H54 (cell line): ENCODE measurements around the gene RABL2B.

ENCODE experiments used
- DNase-seq: peaks from one replicate; pipeline ENCODE4 v3.0.0; 2011; ENCODE audit warnings: low spot score, mixed read lengths; ENCODE audit not compliant: insufficient read length
- FAIRE-seq: peaks from 3 replicates; lab custom pipeline; 2011; peaks lifted over from hg19 to GRCh38; lab: Jason Lieb, UNC
- POLR2A ChIP-seq: IDR thresholded peaks from 2 replicates; pipeline ENCODE4 v1.6.1; 2011; ENCODE audit warnings: low read depth, mild to moderate bottlenecking, low read length

RABL2B gene

DNA sequence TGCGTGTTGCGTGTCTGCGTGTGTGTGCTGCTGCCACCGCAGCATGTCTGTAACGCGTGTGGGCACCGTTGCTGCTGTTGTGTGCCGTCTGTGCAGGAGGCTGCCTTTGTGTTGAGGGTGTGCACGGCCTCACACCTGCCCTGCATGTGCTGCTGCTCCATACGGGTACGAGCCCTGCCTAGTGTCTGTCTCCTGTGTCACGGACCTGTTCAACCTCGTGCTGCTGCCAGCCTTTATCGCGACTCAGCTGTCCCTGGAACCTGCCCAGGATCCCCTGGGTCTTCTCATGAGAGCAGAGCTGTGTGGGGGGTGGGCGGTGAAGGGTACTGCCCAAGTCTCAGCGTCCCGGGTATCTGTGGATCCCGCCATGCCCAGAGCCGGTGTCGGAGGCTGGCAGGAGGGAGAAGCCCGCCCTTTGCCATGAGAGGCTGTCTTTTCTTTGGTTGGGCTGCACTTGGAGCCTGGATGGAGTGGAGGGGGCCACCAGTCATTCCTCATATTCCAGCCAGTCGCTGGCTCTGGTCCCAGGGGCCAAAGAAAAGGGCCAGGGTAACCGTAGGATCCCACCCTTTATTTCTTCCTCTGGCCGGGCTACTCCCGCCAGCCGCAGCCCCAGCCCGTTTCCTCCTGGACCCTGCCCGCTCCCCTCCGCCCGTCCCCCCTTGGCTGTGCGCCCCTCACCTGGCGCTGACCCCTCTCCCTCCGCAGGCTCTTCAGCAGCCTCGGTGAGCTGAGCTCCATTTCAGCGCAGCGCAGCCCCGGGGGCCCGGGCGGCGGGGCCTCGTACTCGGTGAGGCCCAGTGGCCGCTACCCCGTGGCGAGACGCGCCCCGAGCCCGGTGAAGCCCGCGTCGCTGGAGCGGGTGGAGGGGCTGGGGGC lies 53.2 kb downstream of the RABL2B start:
- DNase-seq (no peak), FAIRE-seq (no peak)
- TF ChIP-seq POLR2A = no peak

GRCh38 chr22:50729391-50730012 lies 53.9 kb downstream of the RABL2B start:
- TF ChIP-seq POLR2A = no peak
- DNase-seq (no peak), FAIRE-seq (no peak)

- no peak for FAIRE-seq
- no peak for TF ChIP-seq POLR2A
- no peak for DNase-seq
Observed at GRCh38 chr22:50728523-50728931, 54.9 kb downstream of the RABL2B start.

DNA sequence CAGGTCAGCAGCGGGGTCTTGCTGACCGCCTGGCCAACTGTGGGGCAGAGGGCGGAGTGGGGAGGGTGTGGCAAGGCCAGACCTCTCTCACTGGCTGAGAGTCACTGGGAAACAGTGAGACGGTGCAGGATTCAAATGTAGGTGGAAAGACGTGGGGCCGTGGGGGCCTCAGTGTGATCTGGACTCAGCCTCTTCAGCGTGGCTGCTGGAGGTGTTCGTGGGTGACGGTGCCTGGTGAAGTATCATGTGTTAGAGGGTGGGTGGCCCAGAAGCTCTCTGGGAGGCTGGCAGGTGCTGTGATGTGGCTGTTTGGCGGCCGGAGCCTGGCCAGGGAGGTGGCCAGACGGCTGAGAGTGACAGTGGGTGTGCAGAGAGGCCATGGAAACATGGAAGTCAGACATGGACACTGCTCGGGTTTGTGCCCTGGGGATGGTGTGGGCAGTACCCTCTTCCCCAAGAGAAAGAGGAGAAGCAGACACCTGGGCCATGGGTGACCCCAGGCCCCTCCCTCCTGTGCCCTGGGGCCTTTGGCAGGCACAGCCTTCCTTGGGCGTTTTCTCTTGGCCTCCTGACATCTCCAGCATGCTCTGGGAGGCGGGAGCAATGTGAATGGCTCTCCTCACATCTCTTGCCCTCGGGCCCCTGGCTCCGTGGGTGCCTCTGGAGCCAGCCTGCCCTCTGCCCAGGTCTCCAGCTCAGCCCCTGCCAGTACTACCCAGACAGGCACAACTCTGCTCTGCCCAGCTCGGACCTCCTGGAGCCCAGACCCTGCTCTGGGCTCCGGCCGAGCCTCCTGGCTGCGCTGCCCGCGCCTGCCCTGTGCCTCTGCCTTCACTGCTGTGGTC lies 55.5 kb downstream of the RABL2B start:
- DNase-seq (no peak), FAIRE-seq (no peak)
- TF ChIP-seq POLR2A = no peak

DNA sequence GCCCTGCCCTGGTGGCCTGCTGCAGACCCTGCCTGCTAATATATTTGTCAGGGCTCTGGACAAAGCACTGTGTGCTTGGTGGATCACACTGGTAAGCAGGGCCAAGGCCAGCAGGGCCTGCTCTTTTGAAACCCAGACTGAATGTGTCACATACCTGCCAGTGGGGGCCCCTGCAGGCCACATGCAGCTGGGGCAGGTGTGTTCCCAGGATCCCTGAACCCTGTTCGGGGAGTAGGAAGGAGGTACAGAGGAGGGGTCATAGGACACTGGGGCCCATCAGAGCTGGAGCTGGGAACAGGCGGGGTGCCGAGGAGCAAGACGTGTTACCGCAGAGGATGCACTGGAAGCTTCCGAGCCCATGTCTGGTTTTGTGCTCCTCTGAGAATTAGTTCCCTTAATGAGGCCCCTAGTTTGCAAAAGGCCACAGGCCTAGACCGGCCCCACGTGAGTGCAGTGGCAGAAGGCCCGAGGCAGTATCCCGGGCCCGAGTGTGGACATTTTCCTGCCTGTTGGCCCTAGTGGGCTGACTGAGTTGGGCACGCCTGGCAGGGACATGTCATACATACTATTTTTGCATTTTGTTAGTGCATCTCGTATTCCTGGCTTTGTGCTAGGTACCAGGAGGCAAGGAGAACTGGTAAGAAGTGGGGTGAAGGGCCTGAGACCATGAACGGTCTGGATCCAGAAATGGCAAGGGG lies 56.6 kb downstream of the RABL2B start:
- TF ChIP-seq POLR2A = no peak
- FAIRE-seq = no peak

DNA sequence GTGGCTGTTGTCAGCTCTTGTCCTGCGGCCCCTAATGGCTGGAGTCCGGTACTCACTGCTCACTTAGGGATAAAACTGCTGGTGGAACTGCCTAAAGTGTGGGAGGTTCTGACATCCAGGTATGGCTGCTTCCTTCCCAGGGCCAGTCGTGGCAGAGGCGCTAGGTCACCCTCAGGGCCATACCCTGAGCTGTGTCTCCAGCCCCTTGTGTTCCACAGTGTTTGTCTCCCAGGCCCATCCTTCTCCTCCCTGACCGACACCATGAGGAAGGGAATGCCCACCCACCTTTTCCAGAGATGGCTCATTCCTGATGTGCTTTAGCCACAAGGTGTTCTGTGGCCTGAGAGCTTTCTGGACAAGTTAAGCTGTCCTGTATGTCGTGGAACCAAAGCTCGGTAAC lies 57.8 kb downstream of the RABL2B start:
- FAIRE-seq = no peak
- no peak for DNase-seq
- no peak for TF ChIP-seq POLR2A

More for the DNA sequence above, 56.6 kb downstream of the RABL2B start:
- DNase-seq = no peak

GRCh38 chr22:50724616-50725015 lies 58.8 kb downstream of the RABL2B start:
- FAIRE-seq = no peak
- no peak for DNase-seq
- TF ChIP-seq POLR2A = no peak

GRCh38 chr22:50723991-50724390 lies 59.4 kb downstream of the RABL2B start:
- FAIRE-seq = no peak
- DNase-seq = no peak
- no peak for TF ChIP-seq POLR2A

DNA sequence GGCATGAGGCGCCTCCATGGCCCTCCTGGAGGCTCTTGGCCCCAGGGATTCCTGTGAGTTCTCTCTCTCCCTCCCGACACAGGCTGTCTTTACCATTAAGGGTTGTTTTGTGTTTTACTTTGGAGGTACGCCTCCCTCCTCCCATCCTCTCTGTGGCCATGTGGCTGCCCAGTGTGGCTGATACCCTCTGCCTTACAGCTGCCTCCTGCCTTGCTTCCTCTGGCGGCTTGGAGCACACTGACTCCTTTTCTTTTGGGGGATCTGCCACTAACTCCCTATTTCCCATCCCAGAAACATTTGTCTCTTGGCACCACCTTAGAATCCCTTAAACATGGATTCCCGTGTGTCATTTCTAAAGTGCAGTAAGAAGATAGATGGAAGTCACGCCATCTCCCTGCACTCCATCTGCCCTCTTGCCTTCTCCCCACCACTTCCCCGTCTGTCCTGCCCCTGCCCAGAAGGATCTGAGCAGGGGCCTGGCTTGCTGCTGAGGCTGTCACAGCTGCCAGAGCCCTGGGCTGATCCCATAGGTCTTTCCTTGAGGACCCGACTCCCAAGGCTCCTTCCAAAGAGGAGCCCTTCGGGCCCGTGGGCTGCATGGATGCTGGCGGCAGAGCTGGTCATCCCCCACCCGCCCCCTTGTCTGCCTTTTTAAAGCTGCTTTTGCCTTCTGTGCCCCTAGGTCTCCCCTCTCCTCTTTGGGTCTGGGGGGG lies 60.6 kb downstream of the RABL2B start:
- TF ChIP-seq POLR2A = no peak
- FAIRE-seq = no peak
- no peak for DNase-seq

GRCh38 chr22:50722048-50722701 lies 61.3 kb downstream of the RABL2B start:
- no peak for DNase-seq
- FAIRE-seq = no peak
- no peak for TF ChIP-seq POLR2A

- DNase-seq (no peak), FAIRE-seq (no peak)
- no peak for TF ChIP-seq POLR2A
Observed at GRCh38 chr22:50721257-50721844, 62.1 kb downstream of the RABL2B start.
